22Rv1 (cell line): ENCODE results near the gene PRR14.

Experiments used
- CTCF ChIP-seq: fragments of 450-650 bp; IDR thresholded peaks from 2 replicates; pipeline ENCODE4 v1.5.1; 2017; ENCODE audit warnings: mild to moderate bottlenecking
- ZFX ChIP-seq: fragments of 450-650 bp; IDR thresholded peaks from 2 replicates; pipeline ENCODE4 v1.6.1; 2017; ENCODE audit warnings: antibody characterized with exemption, borderline replicate concordance

DNA sequence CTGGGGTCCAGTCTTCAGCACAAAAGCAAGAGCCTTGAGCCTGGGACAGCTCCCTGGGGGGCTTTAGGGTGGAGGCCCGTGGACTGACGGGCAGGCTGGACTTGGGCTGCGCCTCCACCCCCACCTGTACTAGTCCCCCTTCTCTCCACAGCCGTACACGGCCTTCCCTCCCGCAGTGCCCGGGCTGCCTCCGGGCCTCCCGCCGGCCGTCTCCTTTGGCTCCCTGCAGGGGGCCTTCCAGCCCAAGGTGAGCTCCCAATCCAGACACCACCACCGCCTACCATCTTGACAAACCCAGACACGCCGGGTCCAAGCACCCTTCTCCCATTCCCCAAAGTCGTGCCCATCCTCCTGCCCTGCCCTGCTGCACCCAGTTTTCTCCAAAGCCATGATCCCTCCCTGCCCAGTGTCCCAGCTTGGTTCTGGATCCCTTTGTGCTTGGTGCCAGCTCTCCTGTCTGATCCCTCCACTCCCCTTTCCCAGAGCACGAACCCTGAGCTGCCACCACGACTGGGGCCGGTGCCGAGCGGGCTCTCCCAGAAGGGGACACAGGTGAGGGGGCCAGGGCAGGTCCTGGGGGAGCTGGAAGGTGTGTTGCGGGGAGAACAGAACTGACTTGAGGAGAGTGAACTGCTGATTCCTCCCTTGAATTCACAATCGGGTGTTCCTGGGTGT lies 14.5 kb downstream of the PRR14 start:
- TF ChIP-seq CTCF (no peak), ZFX (no peak)
